ENCODE data around the gene SLC39A11. TPM values are rescaled to one million over a fixed set of nuclear protein-coding genes. Genes with fewer than 3 reads are reported as not detected.

Gene SLC39A11
- total and polyA plus RNA-seq, 2 of the 13 experiments (the other 11 are each of a cell fraction or from before 2014, with no cell fraction given), result 17.2 to 31.5 TPM

DNA sequence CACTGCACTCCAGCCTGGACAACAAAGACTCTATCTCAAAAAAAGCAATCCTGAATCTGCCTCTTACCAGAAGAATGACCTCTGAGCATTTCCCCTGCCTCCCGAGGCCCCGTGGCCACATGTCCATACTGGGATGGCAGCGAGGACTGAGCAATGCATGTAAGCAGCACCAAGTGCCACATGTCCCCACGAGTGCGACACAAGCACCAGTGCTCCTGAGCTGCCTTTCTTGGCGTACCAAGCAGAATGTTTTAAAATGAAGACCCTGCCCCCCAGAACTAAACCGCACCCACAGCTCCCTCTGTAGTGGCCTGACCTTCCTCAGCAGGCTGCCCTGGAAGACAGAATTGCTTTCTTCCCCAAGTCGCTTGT lies 373.3 kb downstream of the SLC39A11 start:
- Histone ChIP-seq H3K79me2 (ENCODE audit: insufficient read depth, low read length) (no peaks in the 10 kb centered on the region), H3K9me3 (ENCODE audit: low read length) (no peaks in the 10 kb centered on the region), H3K27me3 (ENCODE audit: control insufficient read depth in 1 of 2, insufficient read depth in 2 of 2, low read length in 2 of 2) (no peaks in the 10 kb centered on the region), H3K9ac (ENCODE audit: insufficient read depth, low read depth, low read length) (no peak overlapping the region), H3K4me1 (ENCODE audit: insufficient read depth, low read length) (peaks cover 43% of the 10 kb centered on the region), H3K27ac (ENCODE audit: extremely low read length, insufficient read depth, low read length) (no peak overlapping the region), H3K4me2 (ENCODE audit: low read depth, low read length) (no peak overlapping the region), H3K4me3 (replicated peaks in 1 of 3; ENCODE audit: insufficient read depth in 1 of 3, low read depth in 2 of 3, low read length in 3 of 3) (no peak overlapping the region), H3K36me3 (replicated peaks in 1 of 2; ENCODE audit: control insufficient read depth in 1 of 2, insufficient read depth in 2 of 2, low read length in 2 of 2) (no peaks in the 10 kb centered on the region), H4K20me1 (ENCODE audit: insufficient read depth, low read length) (no peaks in the 10 kb centered on the region), H2AFZ (ENCODE audit: low read length) (no peak overlapping the region)
- DNase-seq (ENCODE audit: low spot score) (no peak), FAIRE-seq (no peak), ATAC-seq (no peak)
- 96% methylated on average over 8 of the region's 8 CpGs for WGBS (ENCODE audit: low lambda C conversion rate)
- BruUV-seq (replicated peaks), result no TSS peak
- CTCF ChIA-PET (ENCODE audit: low intra/inter-chr PET ratio, low total read pairs), result no interaction called here
- in situ Hi-C loops (cut with HindIII; ENCODE audit: extremely low pct_ligation_motif_present, low pct_unique_long_range_greater_than_20kb) (no loop called here), intact Hi-C loops (cut with micrococcal nuclease; ENCODE audit: unreplicated experiment) (loop anchor here (5.0 kb wide), 1 partner anchor 57 kb away; no protein-coding TSS in a partner anchor)
- TF ChIP-seq, protein P1, sequence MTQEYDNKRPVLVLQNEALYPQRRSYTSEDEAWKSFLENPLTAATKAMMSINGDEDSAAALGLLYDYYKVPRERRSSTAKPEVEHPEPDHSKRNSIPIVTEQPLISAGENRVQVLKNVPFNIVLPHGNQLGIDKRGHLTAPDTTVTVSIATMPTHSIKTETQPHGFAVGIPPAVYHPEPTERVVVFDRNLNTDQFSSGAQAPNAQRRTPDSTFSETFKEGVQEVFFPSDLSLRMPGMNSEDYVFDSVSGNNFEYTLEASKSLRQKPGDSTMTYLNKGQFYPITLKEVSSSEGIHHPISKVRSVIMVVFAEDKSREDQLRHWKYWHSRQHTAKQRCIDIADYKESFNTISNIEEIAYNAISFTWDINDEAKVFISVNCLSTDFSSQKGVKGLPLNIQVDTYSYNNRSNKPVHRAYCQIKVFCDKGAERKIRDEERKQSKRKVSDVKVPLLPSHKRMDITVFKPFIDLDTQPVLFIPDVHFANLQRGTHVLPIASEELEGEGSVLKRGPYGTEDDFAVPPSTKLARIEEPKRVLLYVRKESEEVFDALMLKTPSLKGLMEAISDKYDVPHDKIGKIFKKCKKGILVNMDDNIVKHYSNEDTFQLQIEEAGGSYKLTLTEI (CRISPR knock-in tag; conservative IDR thresholded peaks at IDR 0.05), result no peak
- TF ChIP-seq BHLHE40 (IDR thresholded peaks at IDR 0.05; ENCODE audit: low read length), result no peak
- TF ChIP-seq ZNF687 (CRISPR knock-in tag; IDR thresholded peaks at IDR 0.05), result 0 out of 2 replicates have a peak, but pooled peaks have one; percentile 1
- no peak for TF ChIP-seq MEIS1 (CRISPR knock-in tag; IDR thresholded peaks at IDR 0.05; ENCODE audit: borderline replicate concordance)
- TF ChIP-seq, protein P2, sequence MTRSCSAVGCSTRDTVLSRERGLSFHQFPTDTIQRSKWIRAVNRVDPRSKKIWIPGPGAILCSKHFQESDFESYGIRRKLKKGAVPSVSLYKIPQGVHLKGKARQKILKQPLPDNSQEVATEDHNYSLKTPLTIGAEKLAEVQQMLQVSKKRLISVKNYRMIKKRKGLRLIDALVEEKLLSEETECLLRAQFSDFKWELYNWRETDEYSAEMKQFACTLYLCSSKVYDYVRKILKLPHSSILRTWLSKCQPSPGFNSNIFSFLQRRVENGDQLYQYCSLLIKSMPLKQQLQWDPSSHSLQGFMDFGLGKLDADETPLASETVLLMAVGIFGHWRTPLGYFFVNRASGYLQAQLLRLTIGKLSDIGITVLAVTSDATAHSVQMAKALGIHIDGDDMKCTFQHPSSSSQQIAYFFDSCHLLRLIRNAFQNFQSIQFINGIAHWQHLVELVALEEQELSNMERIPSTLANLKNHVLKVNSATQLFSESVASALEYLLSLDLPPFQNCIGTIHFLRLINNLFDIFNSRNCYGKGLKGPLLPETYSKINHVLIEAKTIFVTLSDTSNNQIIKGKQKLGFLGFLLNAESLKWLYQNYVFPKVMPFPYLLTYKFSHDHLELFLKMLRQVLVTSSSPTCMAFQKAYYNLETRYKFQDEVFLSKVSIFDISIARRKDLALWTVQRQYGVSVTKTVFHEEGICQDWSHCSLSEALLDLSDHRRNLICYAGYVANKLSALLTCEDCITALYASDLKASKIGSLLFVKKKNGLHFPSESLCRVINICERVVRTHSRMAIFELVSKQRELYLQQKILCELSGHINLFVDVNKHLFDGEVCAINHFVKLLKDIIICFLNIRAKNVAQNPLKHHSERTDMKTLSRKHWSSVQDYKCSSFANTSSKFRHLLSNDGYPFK (CRISPR knock-in tag; IDR thresholded peaks at IDR 0.05; ENCODE audit: borderline replicate concordance), result no peak
- TF ChIP-seq, protein P3, sequence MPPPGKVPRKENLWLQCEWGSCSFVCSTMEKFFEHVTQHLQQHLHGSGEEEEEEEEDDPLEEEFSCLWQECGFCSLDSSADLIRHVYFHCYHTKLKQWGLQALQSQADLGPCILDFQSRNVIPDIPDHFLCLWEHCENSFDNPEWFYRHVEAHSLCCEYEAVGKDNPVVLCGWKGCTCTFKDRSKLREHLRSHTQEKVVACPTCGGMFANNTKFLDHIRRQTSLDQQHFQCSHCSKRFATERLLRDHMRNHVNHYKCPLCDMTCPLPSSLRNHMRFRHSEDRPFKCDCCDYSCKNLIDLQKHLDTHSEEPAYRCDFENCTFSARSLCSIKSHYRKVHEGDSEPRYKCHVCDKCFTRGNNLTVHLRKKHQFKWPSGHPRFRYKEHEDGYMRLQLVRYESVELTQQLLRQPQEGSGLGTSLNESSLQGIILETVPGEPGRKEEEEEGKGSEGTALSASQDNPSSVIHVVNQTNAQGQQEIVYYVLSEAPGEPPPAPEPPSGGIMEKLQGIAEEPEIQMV (CRISPR knock-in tag; IDR thresholded peaks at IDR 0.05; ENCODE audit: low read depth), result no peak
- TF ChIP-seq MTA1 (CRISPR knock-in tag; IDR thresholded peaks at IDR 0.05; ENCODE audit: borderline replicate concordance), result no peak
- POLR2A ChIA-PET, result no interaction called here

All from HepG2 (cell line).